K562 (cell line): Measurements from ENCODE around the gene CLASP1. TPM values are rescaled to one million over a fixed set of nuclear protein-coding genes. Genes with fewer than 3 reads are reported as not detected.
A peak's percentile ranks its signal among the peaks of the same experiment; 100 is the strongest.

Source experiments
- ARNT ChIP-seq, 2 experiments: fragments of 450-650 bp; IDR thresholded peaks; 2 replicates each; pipeline ENCODE4 v1.6.1; 2016; ENCODE audit warnings: mild to moderate bottlenecking in 1 of 2
- ATF1 ChIP-seq, 2 experiments: fragments of 450-650 bp in 1 of 2; IDR thresholded peaks; 2 replicates each; pipeline ENCODE4 v1.6.1; 2016; ENCODE audit warnings: missing compliant biosample characterization in 1 of 2, missing genetic modification characterization in 1 of 2
- BRD9 ChIP-seq: fragments of 450-650 bp; IDR thresholded peaks from 2 replicates; pipeline ENCODE4 v1.6.1; 2018; ENCODE audit warnings: low read depth; ENCODE audit not compliant: partially characterized antibody
- BRF2 ChIP-seq: IDR thresholded peaks from 3 replicates; pipeline ENCODE4 v1.6.1; 2011; ENCODE audit warnings: borderline replicate concordance, mild to moderate bottlenecking; ENCODE audit not compliant: insufficient read length, insufficient read depth
- FOXA3 ChIP-seq, 2 experiments: fragments of 450-650 bp in 1 of 2; sonication (generic) in 1 of 2; formaldehyde crosslinking; IDR thresholded peaks in 1 of 2; conservative IDR thresholded peaks in 1 of 2; 2 replicates each; pipeline versions ENCODE4 v1.4.0 to v1.8.0; 2020 to 2022; ENCODE audit warnings: mild to moderate bottlenecking in 2 of 2, missing genetic modification reagents in 1 of 2
- GATAD2B ChIP-seq: fragments of 450-650 bp; IDR thresholded peaks from 2 replicates; pipeline ENCODE4 v1.6.1; 2017; ENCODE audit warnings: mild to moderate bottlenecking, borderline replicate concordance
- HLTF ChIP-seq: fragments of 450-650 bp; IDR thresholded peaks from 2 replicates; pipeline ENCODE4 v1.6.1; 2016
- HNRNPL ChIP-seq: fragments of 200-400 bp; formaldehyde crosslinking; IDR thresholded peaks from 2 replicates; pipeline ENCODE4 v1.6.1; 2017; ENCODE audit warnings: low read depth, mild to moderate bottlenecking, low read length
- LEF1 ChIP-seq: fragments of 450-650 bp; IDR thresholded peaks from 2 replicates; pipeline ENCODE4 v1.6.1; 2016; ENCODE audit warnings: mild to moderate bottlenecking
- MXI1 ChIP-seq: IDR thresholded peaks from 2 replicates; pipeline ENCODE4 v1.6.1; 2011; ENCODE audit warnings: low read depth, mild to moderate bottlenecking, improper control_type of control experiment, low read length
- MYC ChIP-seq, 2 experiments: fragments of 250-450 bp in 1 of 2; sonication (Bioruptor Pico) in 1 of 2; IDR thresholded peaks; 2 replicates each; pipeline versions ENCODE4 v1.5.1 to v1.6.1; 2012 to 2021; ENCODE audit warnings: low read depth in 2 of 2, borderline replicate concordance in 1 of 2, improper control_type of control experiment in 1 of 2, low read length in 1 of 2, mild to moderate bottlenecking in 1 of 2, moderate library complexity in 1 of 2
- NCOA2 ChIP-seq, 2 experiments: fragments of 450-650 bp; IDR thresholded peaks; 2 replicates each; pipeline ENCODE4 v1.6.1; 2018; ENCODE audit warnings: mild to moderate bottlenecking in 2 of 2, moderate library complexity in 1 of 2; ENCODE audit not compliant: partially characterized antibody in 2 of 2
- POLR2A ChIP-seq: fragments of 450-650 bp; conservative IDR thresholded peaks from 2 replicates; pipeline ENCODE4 v1.6.1; 2016
- POLR2AphosphoS5 ChIP-seq: IDR thresholded peaks from 2 replicates; pipeline ENCODE4 v1.6.1; 2011; ENCODE audit warnings: mild to moderate bottlenecking, low read depth, low read length, moderate library complexity; ENCODE audit not compliant: control insufficient read depth, insufficient read depth
- PREB ChIP-seq: sonication (generic); formaldehyde crosslinking; IDR thresholded peaks from 2 replicates; pipeline ENCODE4 v1.8.1; 2023; ENCODE audit warnings: mild to moderate bottlenecking, missing genetic modification reagents
- RBM25 ChIP-seq: fragments of 200-400 bp; formaldehyde crosslinking; IDR thresholded peaks from 2 replicates; pipeline ENCODE4 v1.6.1; 2018; ENCODE audit warnings: low read length, low read depth, moderate library complexity; ENCODE audit not compliant: severe bottlenecking
- TEAD1 ChIP-seq, 2 experiments: fragments of 450-650 bp in 1 of 2; sonication (generic) in 1 of 2; formaldehyde crosslinking; IDR thresholded peaks; 2 replicates each; pipeline versions ENCODE4 v1.4.0 to v1.8.0; 2020 to 2022; ENCODE audit warnings: mild to moderate bottlenecking in 2 of 2, missing genetic modification reagents in 1 of 2
- ZMIZ1 ChIP-seq, 2 experiments: fragments of 150-350 bp in 1 of 2; IDR thresholded peaks; 2 replicates each; pipeline ENCODE4 v1.6.1; 2012 to 2016; ENCODE audit warnings: low read depth in 2 of 2, low read length in 2 of 2, mild to moderate bottlenecking in 1 of 2, moderate library complexity in 1 of 2
- ZNF217 ChIP-seq: sonication (generic); formaldehyde crosslinking; IDR thresholded peaks from 2 replicates; pipeline ENCODE4 v1.8.0; 2022; ENCODE audit warnings: mild to moderate bottlenecking, missing genetic modification reagents
- ZNF347 ChIP-seq: fragments of 450-650 bp; formaldehyde crosslinking; IDR thresholded peaks from 2 replicates; pipeline ENCODE4 v1.4.0; 2020; ENCODE audit warnings: low read depth, mild to moderate bottlenecking, moderate library complexity
- ZNF668 ChIP-seq: fragments of 250-450 bp; sonication (Bioruptor Pico); IDR thresholded peaks from 2 replicates; pipeline ENCODE4 v1.8.0; 2022; ENCODE audit warnings: mild to moderate bottlenecking, inconsistent platforms
- polyA plus RNA-seq, 8 experiments: library from polyadenylated mRNA; depleted of rRNA in 4 of 8; stranded (reverse) in 5 of 8; unstranded in 3 of 8; fragments of >200 nt; fragmentation: Nextera tagmentation in 2 of 8; fragmentation: Illumina TruSeq in 1 of 8; extraction: Ambion mirVana in 2 of 8; extraction: Trizol in 1 of 8; gene quantifications; 2 replicates each; pipeline versions ENCODE4 v1.2.1 to v1.2.3, GENCODE V29; 2011 to 2014; ENCODE audit warnings: inconsistent platforms in 1 of 8, missing spikeins in 1 of 8
- total RNA-seq, 7 experiments: library from RNA; depleted of rRNA in 6 of 7; stranded (reverse); fragments of >200 nt in 6 of 7; fragmentation: Illumina TruSeq in 2 of 7; extraction: Trizol in 2 of 7; gene quantifications; 2 replicates each; pipeline versions ENCODE4 v1.2.1 to v1.2.3, GENCODE V29; 2011 to 2021; ENCODE audit warnings: low replicate concordance in 1 of 7

Gene CLASP1
- total and polyA plus RNA-seq, 9 of the 15 experiments (the other 6 are each of a cell fraction or from before 2014, with no cell fraction given), result 1.7 to 40.3 (median 20.7) TPM

- TF ChIP-seq BRD9, result peak; percentile 83
- peak in 1 of 2 experiments; percentile 60; a peak in 1 of 4 replicates for TF ChIP-seq FOXA3 (CRISPR knock-in tag; conservative IDR thresholded peaks at IDR 0.05 in 1 of 2, IDR thresholded peaks at IDR 0.05 in 1 of 2)
- peak; percentile 97 for TF ChIP-seq LEF1
- TF ChIP-seq MYC (IDR thresholded peaks at IDR 0.05; ENCODE audit: low read depth, low read length), result peak; percentile 99
- no peak for TF ChIP-seq MYC (CRISPR knock-in tag; IDR thresholded peaks at IDR 0.05; ENCODE audit: borderline replicate concordance, low read depth)
- TF ChIP-seq POLR2A, result peak; percentile 63; the same call in 1 of the 2 replicates
- TF ChIP-seq POLR2AphosphoS5, result peak; percentile 98
- TF ChIP-seq GATAD2B, result peak; percentile 84; the same call in 1 of the 2 replicates
- TF ChIP-seq ATF1 (CRISPR knock-in tag; IDR thresholded peaks at IDR 0.05), result no peak
- peak; percentile 47; the same call in 1 of the 2 replicates for TF ChIP-seq ATF1 (tag; IDR thresholded peaks at IDR 0.05)
- TF ChIP-seq ZMIZ1 (IDR thresholded peaks at IDR 0.05; ENCODE audit: low read depth in 2 of 2, low read length in 2 of 2), result peak in 1 of 2 experiments; percentile 90; a peak in 1 of 4 replicates
- TF ChIP-seq HNRNPL, result no peak
- peak; percentile 78; the same call in 1 of the 2 replicates for TF ChIP-seq HLTF
- TF ChIP-seq TEAD1 (CRISPR knock-in tag; IDR thresholded peaks at IDR 0.05), result peak; percentile 1 to 22; a peak in 1 of 4 replicates
- TF ChIP-seq BRF2, result no peak
- TF ChIP-seq NCOA2 (IDR thresholded peaks at IDR 0.05; ENCODE audit: partially characterized antibody in 2 of 2), result peak; percentile 53 to 70
- TF ChIP-seq PREB (CRISPR knock-in tag), result no peak
- TF ChIP-seq ARNT (IDR thresholded peaks at IDR 0.05), result peak; percentile 90 to 96
- no peak for TF ChIP-seq MXI1
- TF ChIP-seq ZNF217 (CRISPR knock-in tag), result no peak
- no peak for TF ChIP-seq RBM25
- no peak for TF ChIP-seq ZNF668 (CRISPR knock-in tag)
- no peak for TF ChIP-seq ZNF347 (CRISPR knock-in tag)
Observed at GRCh38 chr2:121596221-121597080, 52.8 kb downstream of the CLASP1 start (continued).
